HL-60 (cell line): ENCODE measurements around the gene KIF1B.
"Not testable (repeated sequence)": the region's sequence is repeated elsewhere in the genome, so short reads cannot be mapped to it uniquely, and the experiment has no call there.

ENCODE experiments used
- DNase-seq, 2 experiments: peaks; one replicate each; pipeline ENCODE4 v3.0.0-alpha.2; 2010 to 2020; ENCODE audit warnings: low read depth in 1 of 2, low spot score in 1 of 2
- H3K27ac ChIP-seq: fragments of 250-450 bp; sonication (Bioruptor Pico); replicated peaks from 2 replicates; pipeline ENCODE4 v1.5.1; 2020; ENCODE audit warnings: mild to moderate bottlenecking, moderate library complexity
- H3K27me3 ChIP-seq: fragments of 250-450 bp; sonication (Bioruptor Pico); 2 replicates; pipeline ENCODE4 v1.5.1; 2021; ENCODE audit warnings: mild to moderate bottlenecking, moderate library complexity; ENCODE audit not compliant: insufficient read depth, poor library complexity, severe bottlenecking
- H3K4me3 ChIP-seq: replicated peaks from 2 replicates; pipeline ENCODE4 v1.5.1; 2011; ENCODE audit warnings: mild to moderate bottlenecking, control low read depth, low read length; ENCODE audit not compliant: insufficient read depth
- CTCF ChIP-seq: IDR thresholded peaks from one replicate; pipeline ENCODE4 v1.5.1; 2011; ENCODE audit warnings: low read length, control low read depth, inconsistent platforms; ENCODE audit not compliant: insufficient read depth
- GABPA ChIP-seq: IDR thresholded peaks from 2 replicates; pipeline ENCODE4 v1.6.1; 2012; ENCODE audit warnings: low read depth
- POLR2AphosphoS5 ChIP-seq: IDR thresholded peaks from 2 replicates; pipeline ENCODE4 v1.6.1; 2012; ENCODE audit warnings: low read depth
- REST ChIP-seq: IDR thresholded peaks from 2 replicates; pipeline ENCODE4 v1.6.1; 2012; ENCODE audit warnings: low read depth; ENCODE audit not compliant: insufficient replicate concordance
- SPI1 ChIP-seq: IDR thresholded peaks from 2 replicates; pipeline ENCODE4 v1.6.1; 2012; ENCODE audit warnings: low read depth, mild to moderate bottlenecking, borderline replicate concordance

Gene KIF1B

DNA sequence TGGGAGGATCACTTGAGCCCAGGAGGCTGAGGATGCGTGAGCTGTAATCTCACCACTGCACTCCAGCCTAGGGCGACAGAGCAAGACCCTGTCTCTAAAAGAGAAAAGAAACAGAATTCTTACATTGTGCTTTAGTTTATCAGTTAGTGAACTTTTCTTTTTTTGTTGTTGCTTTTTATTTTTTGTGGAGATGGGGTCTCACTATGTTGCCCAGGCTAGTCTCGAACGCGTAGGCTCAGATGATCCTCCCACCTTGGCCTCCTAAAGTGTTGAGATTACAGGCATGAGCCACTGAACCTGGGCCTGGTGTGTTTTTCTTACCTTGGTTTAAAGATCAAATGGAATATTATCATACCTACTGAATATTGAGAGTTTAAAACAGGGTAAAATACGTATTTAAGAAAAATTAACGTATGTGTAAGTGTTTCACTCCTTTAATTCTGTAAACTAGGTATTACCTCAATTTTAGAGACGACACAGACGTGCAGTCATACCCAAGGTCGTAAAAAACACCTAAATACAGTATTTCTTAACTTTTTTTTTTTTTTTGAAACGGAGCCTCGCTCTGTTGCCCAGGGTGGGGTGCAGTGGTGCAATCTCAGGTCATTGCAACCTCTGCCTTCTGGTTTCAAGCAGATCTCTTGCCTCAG, 39.6 kb downstream of the KIF1B start:
- DNase-seq: no peak
- H3K4me3 ChIP-seq: no peak overlapping the region
- no peak for TF ChIP-seq GABPA
- no peak for TF ChIP-seq REST
- TF ChIP-seq CTCF: no peak
- TF ChIP-seq SPI1: no peak
- TF ChIP-seq POLR2AphosphoS5: no peak
- no peak overlapping the region for H3K27ac ChIP-seq
- no peaks in the 10 kb centered on the region for H3K27me3 ChIP-seq

- H3K27ac ChIP-seq: no peak overlapping the region
- H3K27me3 ChIP-seq: no peaks in the 10 kb centered on the region
- DNase-seq: no peak
- no peak overlapping the region for H3K4me3 ChIP-seq
- no peak for TF ChIP-seq CTCF
- no peak for TF ChIP-seq SPI1
- TF ChIP-seq GABPA: no peak
- no peak for TF ChIP-seq REST
- TF ChIP-seq POLR2AphosphoS5: no peak
Observed at GRCh38 chr1:10250663-10251062, 40.3 kb downstream of the KIF1B start.

GRCh38 chr1:10251325-10252108, 41.1 kb downstream of the KIF1B start:
- DNase-seq, H3K27ac ChIP-seq: not testable (repeated sequence)

GRCh38 chr1:10252508-10252907, 42.1 kb downstream of the KIF1B start:
- no peaks in the 10 kb centered on the region for H3K27me3 ChIP-seq
- no peak for DNase-seq
- no peak overlapping the region for H3K4me3 ChIP-seq
- no peak overlapping the region for H3K27ac ChIP-seq
- no peak for TF ChIP-seq GABPA

More at GRCh38 chr1:10251325-10252108, 41.1 kb downstream of the KIF1B start:
- H3K27me3 ChIP-seq, H3K4me3 ChIP-seq: not testable (repeated sequence)

DNA sequence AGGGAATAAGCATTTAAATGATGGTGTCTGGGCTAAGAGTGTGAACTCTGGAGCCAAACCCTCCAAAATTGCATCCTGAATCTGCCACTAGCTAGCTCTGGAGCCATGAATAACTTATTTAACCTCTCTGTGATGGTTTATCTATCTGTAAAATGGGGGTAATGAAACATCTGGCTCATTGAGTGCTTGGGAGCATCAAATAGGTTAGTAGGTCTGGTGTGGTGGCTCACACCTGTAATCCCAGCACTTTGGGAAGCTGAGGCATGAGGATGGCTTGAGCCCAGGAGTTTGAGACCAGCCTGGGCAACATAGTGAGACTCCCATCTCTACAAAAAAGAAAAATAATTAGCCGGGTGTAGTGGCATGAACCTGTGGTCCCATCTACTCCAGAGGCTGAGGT, 42.8 kb downstream of the KIF1B start:
- H3K4me3 ChIP-seq: no peak overlapping the region
- H3K27me3 ChIP-seq: no peaks in the 10 kb centered on the region
- no peak overlapping the region for H3K27ac ChIP-seq
- DNase-seq: no peak
- TF ChIP-seq CTCF (no peak), SPI1 (no peak), GABPA (no peak), POLR2AphosphoS5 (no peak), REST (no peak)
